Bronchial epithelial cell (primary cell): ENCODE results near the gene MCTP2. TPM values are rescaled to one million over a fixed set of nuclear protein-coding genes. Genes with fewer than 3 reads are reported as not detected.

Source experiments
- DNase-seq: peaks from one replicate; pipeline ENCODE4 v3.0.0-alpha.2; 2010; ENCODE audit warnings: low read depth
- FAIRE-seq: peaks from 2 replicates; lab custom pipeline; 2011; peaks lifted over from hg19 to GRCh38; lab: Jason Lieb, UNC
- H3K27me3 ChIP-seq: 2 replicates; pipeline ENCODE4 v1.5.1; 2011; ENCODE audit warnings: low read length; ENCODE audit not compliant: control insufficient read depth, insufficient read depth
- H3K36me3 ChIP-seq: 2 replicates; pipeline ENCODE4 v1.5.1; 2011; ENCODE audit warnings: low read length; ENCODE audit not compliant: control insufficient read depth, insufficient read depth
- H3K4me3 ChIP-seq: 2 replicates; pipeline ENCODE4 v1.5.1; 2011; ENCODE audit warnings: mild to moderate bottlenecking, low read depth, low read length, control low read depth
- total RNA-seq: library from RNA; depleted of rRNA; stranded (reverse); fragments of >200 nt; gene quantifications from 2 replicates; pipeline ENCODE4 v1.2.1, GENCODE V29; 2014
- TF ChIP-seq, protein P1 (sequence below): IDR thresholded peaks from 2 replicates; pipeline ENCODE4 v1.5.1; 2011; ENCODE audit warnings: mild to moderate bottlenecking, moderate library complexity, low read length, control low read depth, inconsistent platforms; ENCODE audit not compliant: insufficient read depth, severe bottlenecking

The MCTP2 gene
- total RNA-seq, 1 donor from 2014 or later = 20.0 TPM

DNA sequence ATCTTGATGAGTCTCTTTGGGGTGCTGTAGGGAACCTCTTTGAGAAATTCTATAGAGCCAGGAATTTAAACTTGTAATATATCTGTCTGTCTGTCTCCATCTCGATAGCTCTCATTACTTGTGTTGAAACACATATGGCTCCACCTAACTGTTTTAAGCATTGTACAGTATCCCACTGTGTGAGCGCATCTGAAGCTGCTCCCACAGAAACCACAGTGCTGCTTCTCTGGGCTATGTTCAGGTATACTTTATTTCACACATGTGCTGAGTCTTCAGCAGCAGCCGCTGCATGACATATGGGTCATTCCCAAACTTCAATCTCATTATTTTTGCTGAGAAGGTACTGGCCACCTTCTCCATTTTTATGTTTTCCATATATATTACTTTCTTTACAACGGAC, 63.9 kb downstream of the MCTP2 start:
- TF ChIP-seq, protein P1, sequence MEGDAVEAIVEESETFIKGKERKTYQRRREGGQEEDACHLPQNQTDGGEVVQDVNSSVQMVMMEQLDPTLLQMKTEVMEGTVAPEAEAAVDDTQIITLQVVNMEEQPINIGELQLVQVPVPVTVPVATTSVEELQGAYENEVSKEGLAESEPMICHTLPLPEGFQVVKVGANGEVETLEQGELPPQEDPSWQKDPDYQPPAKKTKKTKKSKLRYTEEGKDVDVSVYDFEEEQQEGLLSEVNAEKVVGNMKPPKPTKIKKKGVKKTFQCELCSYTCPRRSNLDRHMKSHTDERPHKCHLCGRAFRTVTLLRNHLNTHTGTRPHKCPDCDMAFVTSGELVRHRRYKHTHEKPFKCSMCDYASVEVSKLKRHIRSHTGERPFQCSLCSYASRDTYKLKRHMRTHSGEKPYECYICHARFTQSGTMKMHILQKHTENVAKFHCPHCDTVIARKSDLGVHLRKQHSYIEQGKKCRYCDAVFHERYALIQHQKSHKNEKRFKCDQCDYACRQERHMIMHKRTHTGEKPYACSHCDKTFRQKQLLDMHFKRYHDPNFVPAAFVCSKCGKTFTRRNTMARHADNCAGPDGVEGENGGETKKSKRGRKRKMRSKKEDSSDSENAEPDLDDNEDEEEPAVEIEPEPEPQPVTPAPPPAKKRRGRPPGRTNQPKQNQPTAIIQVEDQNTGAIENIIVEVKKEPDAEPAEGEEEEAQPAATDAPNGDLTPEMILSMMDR = no peak
- no peak for FAIRE-seq
- Histone ChIP-seq H3K27me3 (no peaks in the 10 kb centered on the region), H3K4me3 (no peak overlapping the region), H3K36me3 (no peaks in the 10 kb centered on the region)
- DNase-seq = no peak

DNA sequence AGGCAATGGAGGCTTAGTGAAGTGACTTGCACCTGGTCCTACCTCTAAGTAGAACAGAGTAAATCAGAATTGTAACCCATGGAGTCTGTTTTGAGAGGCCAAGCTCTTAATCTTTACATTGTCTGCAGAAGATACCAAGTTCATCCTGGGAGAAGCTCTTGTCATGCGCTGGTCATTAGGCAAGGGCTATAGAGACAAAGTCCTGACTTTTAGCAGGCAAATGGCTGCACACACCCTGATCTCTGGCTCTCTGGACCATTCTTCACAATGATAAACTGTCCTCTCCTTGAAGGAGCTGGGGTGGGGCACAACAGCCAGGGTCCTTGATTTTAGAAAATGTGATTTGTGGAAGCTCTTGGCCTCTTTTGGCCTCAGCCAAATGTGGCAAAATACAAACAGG, 65.4 kb downstream of the MCTP2 start:
- Histone ChIP-seq H3K4me3 (no peak overlapping the region), H3K36me3 (no peaks in the 10 kb centered on the region), H3K27me3 (no peaks in the 10 kb centered on the region)
- TF ChIP-seq, protein P1 = no peak
- FAIRE-seq (no peak), DNase-seq (no peak)

DNA sequence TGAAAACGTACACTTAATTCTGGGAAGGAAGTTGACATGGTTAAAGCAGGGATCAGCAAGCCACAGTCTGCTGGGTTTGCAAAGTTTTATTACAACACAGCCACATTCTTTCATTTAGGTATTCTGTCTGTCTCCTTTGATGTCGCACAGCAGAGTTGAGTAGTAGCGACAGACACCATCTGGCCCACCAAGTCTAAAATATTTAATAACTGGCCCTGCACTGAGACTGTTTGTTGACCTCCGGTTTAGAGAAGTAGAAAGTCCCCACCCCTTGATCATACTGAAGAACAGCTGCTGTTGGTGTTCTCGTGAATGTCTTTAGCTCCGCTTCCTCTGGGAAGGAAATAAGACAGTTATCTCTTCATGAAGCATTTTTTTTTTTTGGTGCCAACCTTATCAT, 66.2 kb downstream of the MCTP2 start:
- no peaks in the 10 kb centered on the region for H3K27me3 ChIP-seq
- DNase-seq (no peak), FAIRE-seq (no peak)
- H3K4me3 ChIP-seq = no peak overlapping the region
- no peaks in the 10 kb centered on the region for H3K36me3 ChIP-seq
- TF ChIP-seq, protein P1 = no peak

DNA sequence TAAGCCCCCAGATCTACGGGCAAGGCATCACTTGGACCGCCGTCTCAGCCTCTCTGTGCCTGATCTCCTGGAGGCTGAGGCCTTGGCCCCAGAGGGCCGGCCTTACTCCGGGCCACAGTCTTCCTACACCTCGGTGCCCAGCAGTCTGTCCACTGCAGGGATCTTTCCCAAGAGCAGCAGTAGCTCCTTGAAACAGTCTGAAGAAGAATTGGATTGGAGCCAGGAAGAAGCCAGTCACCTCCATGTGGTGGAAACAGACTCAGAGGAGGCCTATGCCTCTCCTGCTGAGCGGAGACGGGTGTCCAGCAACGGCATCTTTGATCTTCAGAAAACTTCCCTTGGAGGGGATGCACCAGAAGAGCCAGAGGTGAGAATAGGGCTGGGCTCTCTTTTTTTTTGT, 67.0 kb downstream of the MCTP2 start:
- TF ChIP-seq, protein P1 = no peak
- FAIRE-seq (no peak), DNase-seq (no peak)

DNA sequence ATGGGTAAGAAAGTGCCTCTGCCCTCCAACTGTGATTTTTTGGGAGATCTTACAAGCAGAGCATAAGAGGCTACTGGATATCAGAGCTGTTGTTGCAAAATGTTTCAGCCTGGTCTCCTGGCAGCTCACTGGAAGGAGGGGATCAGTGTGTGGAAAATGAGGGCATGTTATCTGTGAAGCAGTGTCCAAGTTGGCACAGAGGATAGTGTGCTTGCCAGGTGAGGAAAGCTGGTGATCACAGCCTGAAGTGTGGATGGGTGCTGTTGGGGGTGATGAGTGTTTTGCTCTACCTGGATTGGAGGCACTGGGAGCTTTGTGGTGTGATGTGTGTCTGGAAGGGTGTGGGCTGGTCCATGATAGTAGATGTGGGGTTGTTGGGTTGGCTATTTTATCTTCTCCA, 69.3 kb downstream of the MCTP2 start:
- TF ChIP-seq, protein P1 = no peak
- no peak for DNase-seq
- FAIRE-seq = no peak
- Histone ChIP-seq H3K4me3 (no peak overlapping the region), H3K36me3 (no peaks in the 10 kb centered on the region), H3K27me3 (no peaks in the 10 kb centered on the region)

More for the DNA sequence above, 67.0 kb downstream of the MCTP2 start:
- Histone ChIP-seq H3K27me3 (no peaks in the 10 kb centered on the region), H3K4me3 (no peak overlapping the region), H3K36me3 (no peaks in the 10 kb centered on the region)

DNA sequence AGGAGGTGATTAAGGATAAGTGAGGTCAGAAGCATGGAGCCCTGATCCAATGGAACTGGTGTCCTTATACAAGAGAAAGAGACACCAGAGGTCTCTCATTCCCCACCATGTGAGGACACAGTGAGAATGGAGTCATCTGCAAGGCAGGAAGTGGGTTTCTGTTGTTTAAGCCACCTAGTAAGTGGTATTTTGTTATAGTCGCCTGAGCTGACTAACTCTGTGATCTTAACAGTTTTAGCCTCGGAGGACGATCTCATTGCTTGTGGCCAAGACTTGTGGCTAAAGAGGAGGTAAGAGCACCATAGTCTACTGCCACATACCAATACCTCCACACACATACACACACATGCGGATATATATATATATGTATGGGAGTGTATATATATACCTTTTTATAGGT, 73.8 kb downstream of the MCTP2 start:
- DNase-seq = peak; percentile 8
- H3K4me3 ChIP-seq = no peak overlapping the region
- H3K36me3 ChIP-seq = peaks cover 2% of the 10 kb centered on the region
- no peaks in the 10 kb centered on the region for H3K27me3 ChIP-seq
- TF ChIP-seq, protein P1 = no peak
- FAIRE-seq = no peak
